Measurements from ENCODE around the gene TAS2R60.
"Not testable (repeated sequence)": the region's sequence is repeated elsewhere in the genome, so short reads cannot be mapped to it uniquely, and the experiment has no call there.

Gene TAS2R60

DNA sequence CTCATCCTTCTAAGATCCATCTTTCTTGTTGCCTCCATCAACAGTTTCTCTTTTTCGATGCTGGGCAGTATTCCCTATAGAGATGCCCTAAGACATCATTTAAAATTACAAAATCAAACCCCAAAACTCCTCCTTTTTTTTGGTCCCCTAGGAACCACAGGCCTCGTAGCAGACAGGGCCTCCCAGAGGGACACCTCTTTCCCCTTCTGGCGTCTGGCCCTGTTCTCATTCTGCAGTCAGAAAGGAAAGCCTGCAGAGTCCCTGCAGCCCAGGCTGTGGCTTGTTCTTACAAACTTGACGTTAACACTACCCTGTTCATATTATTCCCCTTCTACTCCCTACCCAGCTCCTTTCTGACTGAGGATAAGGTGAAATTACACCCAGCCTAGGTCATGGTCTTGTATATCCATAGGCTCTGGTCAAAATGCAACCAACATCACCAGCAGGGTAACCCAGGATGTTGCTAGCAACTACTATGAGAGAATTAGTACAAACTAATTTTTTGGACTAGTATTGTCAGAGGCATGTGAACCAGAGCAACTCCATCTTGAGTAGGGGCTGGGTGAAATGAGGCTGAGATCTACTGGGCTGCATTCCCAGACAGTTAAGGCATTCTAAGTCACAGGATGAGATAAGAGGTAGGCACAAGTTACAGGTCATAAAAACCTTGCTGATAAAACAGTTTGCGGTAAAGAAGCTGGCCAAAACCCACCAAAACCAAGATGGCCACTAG, 31.1 kb upstream of the TAS2R60 start:
- DNase-seq, result no peak

DNA sequence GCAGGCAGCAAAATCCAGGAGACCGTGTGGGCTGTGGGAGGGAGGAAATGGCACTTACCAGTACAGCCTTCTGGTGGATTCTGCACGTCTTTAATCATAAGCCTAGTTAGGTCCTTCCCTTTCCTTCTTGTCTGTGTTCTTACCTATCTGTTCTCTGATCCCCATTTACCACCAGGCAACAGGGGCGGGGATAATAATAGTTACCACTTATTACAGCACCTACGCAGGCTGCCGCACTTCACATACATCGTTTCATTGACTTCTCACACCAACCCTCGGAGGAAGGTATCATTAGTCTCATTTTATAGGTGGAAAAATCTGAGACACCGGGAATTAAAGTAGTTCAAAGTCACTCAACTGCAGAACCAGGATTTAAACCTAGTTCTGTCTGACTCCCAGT, 30.1 kb upstream of the TAS2R60 start:
- no peak for DNase-seq

DNA sequence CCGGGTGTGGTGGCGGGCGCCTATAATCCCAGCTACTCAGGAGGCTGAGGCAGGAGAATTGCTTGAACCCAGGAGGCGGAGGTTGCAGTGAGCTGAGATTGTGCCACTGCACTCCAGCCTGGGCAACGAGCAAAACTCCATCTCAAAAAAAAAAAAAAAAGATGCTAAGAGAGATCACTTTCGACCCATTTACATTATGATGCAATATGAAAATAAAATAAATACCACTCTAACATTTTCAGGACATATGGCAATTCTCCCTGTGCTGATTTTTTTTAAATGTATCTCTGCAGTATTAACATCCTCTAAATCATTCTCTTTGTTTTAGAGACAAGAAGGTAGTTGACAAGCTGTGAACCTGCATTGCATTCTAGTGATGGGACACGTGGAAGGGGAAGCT, 28.0 kb upstream of the TAS2R60 start:
- DNase-seq, result not testable (repeated sequence)

DNA sequence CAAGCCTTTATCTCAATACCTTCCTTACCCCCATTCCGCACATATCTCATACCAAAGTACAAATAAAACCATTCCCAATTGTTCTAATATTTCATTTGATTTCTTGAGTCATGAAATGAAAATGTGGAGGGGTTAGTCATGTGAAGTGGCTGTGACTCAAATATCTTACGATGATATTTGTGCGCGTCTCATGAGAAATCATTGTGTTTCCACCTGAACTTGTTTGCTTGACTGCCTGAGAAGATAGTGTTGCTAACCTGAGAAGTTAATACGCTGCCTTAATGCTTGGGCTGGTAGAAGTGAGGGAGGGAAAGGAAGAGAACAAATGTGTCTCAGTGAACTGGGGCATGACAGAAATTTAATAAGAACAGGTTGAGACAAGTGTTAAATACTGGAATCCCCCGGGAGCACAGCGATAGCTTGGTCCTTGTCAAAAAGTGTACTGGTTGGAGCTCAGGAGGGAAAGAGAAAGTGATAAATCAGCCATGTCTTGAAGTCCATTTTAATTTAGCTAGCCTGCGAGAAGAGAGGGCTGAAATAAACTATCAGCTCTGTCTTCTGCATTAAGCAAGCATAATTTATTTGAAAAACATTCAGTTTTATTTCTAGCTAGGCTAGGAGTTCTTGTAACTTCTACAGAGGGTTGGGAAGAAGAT, 27.4 kb upstream of the TAS2R60 start:
- no peak for DNase-seq

DNA sequence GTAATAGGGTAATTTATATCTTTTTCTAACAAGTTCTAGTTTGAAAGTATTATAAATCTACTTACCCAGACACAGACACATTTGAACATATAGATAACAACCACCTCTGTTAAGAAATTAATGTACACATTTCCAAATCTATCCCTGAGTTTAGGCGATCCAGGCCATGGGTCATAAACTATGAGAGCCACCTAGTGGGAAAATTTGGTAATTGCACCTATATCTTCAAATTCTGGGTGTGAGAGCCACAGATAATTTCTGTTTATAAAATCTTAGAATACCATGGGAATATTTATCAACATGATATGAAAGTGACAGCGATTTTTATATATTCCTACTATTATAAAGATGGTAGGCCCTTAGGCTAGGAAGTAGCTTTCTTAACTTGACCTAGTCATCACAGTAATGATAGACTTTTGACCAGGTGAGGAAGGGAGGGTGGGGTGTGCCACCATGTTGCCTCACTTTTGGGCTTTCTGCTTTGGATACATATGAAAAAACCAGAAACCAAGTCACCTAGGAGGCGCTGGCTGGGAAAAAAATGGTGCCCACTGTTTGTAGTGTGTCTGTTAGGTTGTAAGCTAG, 26.6 kb upstream of the TAS2R60 start:
- DNase-seq, result no peak

DNA sequence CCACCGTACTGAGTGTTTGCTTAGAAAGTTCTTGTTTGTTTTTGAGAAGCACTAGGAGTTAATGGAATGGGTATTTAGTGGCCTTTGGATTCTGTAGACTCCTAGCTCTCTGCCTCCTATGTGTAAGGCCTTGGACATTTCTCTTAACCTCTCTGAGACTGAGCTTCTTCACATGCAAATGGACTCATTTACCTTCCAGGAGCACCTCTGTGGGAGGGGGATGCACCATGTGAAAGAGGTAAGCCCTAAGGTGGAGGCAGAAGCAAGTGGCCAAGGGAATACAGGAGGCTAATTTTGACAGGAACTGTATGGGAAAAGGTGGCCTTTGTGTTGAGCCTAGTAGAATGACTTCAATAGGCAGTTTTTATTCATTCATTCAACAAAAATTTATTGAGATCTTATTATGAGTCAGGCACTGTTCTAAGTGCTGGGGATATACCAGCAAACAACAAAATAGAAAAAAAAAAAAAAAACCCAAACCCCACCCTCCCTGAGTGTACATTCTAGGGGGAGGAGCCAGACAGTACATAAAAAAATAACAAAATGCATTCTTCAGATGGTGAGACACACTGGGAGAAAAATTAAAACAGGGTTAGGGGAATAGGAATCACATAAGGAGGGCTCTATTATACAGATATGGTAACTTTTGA, 25.4 kb upstream of the TAS2R60 start:
- no peak for DNase-seq

DNA sequence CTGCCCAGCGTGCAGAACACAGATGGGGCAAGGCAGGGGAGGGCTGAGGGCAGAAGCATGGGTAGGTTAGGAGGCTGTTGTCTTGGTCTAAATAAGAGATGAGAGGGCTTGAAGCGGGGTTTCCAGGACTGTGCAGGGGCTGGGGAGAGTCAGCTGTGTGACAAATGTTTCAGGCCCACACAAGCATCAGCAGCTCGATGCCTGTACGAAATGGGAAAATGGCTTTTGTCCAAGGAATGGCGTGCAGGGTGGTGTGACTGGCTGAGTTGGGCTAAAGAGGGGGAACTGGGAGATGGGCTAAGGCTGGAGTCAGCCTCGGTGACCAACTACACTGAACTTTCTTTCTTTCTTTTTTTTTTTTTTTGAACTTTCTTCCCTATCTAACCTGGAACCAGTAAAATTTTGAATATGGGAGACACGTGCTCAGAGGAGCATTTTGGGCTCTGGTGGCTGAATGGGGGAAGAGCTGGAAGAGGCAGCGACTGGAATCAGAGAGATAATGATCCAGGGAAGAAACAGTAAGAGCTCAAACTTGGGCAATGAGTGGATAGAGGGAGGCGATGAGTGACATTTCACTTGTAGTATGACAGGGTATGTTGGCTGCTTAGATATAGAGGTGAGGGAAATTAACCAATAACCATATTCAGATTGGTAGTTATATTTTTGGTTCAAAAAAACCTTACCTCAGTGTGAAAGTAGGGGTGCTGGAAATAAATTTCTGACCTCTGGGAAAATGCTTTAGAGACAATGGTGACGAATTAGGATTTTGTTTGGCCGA, 24.4 kb upstream of the TAS2R60 start:
- no peak for DNase-seq

DNA sequence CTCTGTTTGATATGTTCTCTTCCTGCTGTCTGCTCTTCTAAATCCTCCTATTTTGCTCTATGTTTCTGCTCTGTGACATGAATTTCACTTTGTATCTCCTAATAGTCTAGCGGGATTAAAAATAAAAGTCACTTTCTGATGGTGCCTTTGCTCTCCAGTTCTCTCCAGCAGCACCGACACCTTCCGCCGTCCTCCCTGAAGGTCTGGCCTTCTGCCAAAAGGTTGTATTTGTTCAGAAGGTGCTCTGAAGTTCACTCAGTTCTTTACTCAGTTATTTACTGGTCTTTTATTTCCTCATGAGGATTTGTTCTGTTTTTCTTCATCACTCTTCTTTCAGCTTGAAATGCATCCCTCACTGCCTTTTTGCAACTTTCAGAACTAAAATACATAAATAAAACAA, 23.4 kb upstream of the TAS2R60 start:
- DNase-seq, result no peak

DNA sequence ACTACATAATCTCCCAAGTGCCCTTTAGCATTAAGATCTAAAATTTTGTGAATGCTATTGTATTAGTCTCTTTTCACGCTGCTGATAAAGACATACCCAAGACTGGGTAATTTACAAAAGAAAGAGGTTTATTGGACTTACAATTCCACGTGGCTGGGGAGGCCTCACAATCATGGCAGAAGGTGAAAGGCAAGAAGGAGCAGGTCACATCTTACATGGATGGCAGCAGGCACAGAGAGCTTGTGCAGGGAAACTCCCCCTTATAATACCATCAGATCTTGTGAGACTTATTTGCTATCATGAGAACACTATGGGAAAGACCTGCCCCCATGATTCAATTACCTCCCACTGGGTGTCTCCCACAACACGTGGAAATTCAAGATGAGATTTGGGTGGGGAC, 22.6 kb upstream of the TAS2R60 start:
- DNase-seq, result not testable (repeated sequence)

DNA sequence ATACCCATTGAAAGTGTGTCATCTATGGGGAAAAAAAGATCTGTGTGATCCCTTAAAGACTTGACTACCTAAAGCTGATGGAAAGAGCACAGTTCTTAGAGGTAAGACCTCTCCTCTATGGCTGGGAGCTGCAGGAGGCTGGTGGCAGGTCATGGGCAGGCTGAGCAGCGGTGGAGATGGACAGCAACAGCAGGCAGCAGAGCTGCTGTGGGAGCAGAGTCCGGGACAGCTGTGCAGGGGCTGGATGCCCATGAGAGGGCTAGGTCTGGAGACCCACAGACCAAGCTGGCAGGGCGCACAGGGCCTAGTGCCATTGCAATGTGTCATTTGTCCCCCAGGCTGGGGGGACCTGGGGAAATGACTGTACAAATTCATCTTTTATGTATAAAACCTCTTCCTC, 21.2 kb upstream of the TAS2R60 start:
- DNase-seq, result no peak

DNA sequence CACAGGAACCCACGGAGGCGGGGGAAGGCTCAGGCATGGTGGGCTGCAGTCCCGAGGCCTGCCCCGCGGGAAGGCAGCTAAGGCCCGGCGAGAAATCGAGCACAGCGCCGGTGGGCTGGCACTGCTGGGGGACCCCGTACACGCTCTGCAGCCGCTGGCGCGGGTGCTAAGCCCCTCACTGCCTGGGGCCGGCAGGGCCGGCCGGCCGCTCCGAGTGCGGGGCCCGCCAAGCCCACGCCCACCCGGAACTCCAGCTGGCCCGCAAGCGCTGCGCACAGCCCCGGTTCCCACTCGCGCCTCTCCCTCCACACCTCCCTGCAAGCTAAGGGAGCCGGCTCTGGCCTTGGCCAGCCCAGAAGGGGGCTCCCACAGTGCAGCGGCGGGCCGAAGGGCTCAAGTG, 18.8 kb upstream of the TAS2R60 start:
- not testable (repeated sequence) for DNase-seq

DNA sequence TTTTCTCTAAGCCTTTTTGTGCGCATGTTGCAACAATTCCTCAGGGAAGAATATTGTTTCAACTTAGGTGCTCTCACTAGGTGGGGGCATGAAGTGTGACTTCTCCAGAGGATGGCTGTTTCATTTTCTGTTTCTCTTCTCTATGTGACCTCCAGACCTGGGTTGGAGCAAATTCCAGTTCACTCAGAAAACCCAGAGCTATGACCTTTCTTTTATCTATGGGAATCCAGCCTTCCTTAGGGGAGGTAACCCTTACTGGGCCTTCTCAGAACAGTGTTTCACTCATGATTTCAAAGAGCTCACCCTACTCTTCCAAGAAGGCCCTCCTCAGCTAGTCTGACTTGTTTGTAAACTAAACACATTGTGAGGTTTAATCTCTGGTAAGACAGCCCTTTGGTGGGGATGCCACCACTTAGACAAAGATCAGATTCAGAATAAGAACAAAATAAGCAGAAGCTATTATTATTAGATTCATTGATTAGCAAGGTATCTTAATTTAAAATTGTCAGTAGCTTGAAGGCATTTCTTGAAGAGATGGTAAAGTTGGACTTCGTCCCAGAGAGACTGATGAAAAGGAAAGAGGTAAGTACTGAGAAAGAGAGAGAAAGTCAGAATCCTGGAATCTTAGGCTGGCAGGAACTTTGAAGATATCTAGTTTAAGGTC, 16.6 kb upstream of the TAS2R60 start:
- DNase-seq, result no peak

DNA sequence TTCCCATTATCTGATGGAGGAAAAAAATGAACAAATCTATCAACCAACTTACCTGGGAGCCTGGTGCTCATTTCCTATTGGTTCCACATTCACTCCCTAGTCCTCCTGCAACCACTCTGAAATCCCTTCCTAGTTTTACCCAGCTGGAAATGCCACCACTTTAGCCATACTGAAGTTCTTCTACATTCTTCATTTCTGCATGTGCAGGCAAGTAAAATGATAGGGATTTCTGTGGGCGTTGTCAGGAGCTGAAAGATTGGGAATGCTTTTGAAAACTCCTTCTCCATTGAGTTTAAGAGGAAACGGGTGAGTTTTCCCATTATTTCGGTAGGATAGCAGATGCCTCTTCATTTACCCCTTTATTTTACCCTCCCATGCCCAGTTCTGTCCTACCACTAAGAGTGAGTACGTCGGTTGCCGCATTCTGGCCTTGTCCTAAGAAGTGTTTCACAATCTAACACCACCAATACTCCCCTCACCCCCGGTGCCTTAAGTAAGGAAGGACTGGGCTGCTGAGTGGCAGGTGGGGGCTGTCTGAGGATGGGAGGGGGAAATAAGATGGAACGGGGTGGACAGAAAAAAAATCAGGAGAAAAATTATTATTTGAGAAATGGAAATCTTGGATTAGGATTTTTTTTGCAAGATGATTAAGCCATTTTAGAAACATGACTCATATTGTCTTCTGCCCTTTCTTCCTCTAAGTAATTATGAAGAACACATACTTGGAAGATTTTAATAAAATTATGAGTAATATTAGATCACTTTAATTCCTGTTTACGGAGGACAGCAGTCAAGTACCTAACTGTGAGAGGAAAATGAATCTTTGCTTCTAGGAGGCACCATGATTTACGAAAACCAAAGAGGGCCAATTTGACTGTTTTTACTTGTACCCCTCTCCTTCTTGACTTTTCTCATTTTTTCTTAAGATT, 13.2 kb upstream of the TAS2R60 start:
- DNase-seq, result no peak

DNA sequence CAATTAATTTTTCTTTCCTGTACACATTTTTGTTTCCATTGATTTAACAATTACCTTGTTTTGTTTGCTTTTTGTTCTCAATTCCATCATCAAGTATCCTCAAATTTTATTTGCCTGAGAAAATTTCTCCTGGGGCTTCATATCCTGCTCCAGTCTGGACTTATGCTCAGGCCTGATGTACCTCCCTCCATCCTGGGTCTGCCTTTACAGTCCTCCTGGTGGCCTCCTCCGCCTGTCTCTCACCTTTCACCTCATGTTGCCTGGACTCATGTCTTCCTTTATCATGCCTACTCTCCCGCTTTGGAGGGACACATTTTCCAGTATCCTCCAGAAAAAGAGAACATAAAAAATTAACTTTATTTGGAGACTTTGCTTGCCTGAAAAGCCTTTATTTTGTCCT, 12.1 kb upstream of the TAS2R60 start:
- DNase-seq, result no peak

DNA sequence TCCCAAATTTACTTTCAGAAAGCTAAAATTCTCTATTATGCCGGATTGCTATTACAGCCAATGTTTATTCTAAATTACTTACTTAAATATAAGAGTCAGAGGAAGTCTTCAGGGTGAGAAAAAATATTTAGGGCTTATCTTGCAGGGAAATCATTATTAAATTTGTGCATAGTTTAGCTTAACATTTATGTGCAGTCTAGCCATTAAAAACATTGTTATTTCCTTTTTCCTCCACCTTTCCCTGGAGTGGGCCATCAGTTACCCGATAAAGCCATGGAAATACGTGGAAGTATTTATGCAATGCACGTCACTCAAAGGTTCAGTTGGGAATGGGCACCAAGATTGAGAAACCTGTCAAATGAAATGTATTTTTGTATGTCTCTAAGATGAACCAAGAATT, 9.5 kb upstream of the TAS2R60 start:
- DNase-seq, result no peak

DNA sequence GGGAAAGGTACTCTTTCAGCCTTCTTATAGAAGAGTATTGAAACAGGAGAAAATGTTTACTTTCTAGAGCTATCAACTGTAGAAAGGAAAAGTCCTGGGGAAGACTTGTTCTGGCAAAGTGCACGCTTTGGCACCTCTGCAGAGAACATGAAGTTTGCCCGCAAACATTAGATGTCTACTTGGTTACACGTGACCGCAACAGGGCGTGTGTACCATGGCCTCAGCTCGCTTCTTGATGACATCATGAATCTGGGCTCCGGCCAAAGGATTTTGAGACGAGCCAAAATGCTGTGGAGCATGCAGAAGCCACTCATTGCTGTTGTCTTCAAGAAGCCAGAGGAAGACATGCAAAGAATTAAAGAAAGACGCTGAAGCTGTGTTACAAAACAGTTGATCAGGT, 8.6 kb upstream of the TAS2R60 start:
- DNase-seq, result no peak

DNA sequence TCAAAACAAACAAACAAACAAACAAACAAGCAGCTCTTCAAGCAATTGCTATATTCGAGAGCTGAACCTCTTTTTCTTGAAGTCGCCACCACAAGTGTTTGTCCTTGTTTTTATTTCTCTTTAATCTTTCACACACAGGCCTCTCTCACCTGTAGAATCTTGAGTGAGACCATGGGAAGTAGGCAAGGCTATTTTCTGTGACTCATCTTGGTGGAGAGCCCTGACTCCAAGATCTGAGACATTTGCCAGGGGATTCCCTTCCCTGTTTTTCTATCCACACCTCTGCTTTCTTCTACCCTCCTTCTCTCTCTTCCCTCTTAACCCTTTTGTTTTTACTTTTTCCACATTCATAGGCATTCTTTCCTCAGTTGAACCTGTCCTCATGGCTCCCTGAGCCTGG, 8.0 kb upstream of the TAS2R60 start:
- DNase-seq, result no peak

DNA sequence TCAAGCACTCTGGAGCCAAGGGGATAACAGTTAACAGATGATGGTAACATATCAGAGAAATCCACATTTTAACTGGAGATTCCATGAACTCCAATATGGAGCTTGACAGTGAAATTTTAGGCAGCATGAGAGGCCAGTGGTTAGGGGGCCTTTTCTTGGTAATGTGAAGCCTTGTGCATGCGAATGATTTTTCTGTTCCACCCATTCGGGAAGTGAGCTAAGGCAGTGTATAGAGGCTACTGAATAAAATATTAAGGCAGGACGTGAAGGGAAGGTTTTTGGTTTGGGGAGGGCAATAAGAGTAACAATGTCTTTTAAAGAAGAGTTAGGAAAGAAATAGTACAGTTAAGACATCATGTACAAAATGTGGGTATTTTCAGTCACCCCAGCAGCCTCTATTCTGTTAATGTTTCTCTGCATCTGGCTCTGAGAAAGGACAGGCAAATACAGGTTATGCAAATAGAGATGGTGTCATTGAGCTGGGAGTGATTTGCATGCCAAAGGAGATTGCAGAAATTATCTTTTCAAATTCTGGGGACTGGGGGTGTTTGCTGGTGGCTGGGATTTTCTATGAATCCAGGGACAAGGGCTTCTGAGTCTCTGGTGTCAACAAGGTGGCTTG, 6.8 kb upstream of the TAS2R60 start:
- DNase-seq, result no peak

DNA sequence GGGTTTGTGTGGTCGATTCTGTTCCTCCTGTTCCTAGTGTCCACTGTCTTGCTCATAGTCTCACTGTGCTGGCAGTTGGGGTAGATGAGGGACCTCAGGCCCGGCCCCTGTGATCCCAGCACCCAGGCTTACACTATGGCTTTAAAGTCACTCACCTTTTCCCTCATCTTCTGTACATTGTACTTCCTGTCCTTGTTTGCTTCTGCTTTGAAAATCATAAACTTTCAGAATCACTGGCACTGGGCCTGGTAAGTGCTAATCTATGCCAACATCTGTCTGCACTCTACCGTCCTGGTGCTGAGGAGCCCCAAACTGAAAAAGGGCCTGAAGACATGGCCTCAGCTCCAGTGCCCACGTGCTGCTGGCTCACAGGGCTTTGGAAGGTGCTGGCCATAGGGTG, 5.7 kb upstream of the TAS2R60 start:
- no peak for DNase-seq

DNA sequence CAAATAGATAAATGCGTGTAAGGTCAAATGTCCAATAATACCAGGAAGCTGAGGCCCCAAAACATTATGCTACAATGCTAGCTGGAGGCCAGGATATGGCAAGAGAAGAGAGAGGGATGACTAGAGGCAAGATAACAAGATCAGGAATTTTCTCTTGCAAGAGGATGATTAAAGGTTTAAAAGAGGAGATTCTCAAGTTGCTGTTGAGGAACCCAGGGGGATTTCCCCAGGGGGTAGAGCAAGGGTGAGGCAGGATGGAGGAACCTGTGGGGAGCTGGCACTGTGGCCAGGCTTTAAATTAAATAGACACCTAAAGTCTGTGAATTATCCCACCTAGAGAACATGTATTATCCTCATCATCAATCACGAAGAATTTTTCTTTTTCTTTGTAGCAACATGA, 3.4 kb upstream of the TAS2R60 start:
- DNase-seq, result no peak

All from left hindlimb (tissue), 1 donor.